ENCODE results near the gene SREK1IP1.

SREK1IP1 gene

DNA sequence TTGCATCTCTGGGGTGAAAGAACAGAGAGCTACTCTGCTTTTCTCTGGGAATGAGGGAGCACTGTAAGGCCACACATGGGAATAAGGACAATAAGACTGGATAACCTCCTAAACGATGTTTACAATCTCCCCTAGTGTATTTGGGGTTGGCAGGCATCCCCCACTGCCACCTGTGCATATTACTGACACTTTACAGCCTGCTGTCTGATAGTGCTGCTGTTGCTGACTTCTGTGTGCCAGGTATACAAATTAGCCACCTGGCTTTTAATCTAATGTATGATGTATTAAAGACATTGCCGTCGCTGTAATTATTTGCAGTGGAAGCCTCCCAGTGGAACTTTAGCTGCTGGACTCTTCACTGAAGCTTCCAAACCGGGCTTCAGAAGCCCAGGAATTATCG lies 82.6 kb downstream of the SREK1IP1 start:
- H4K8ac ChIP-seq (ENCODE audit: low read depth, low read length) = no peak overlapping the region
- H2AFZ ChIP-seq (ENCODE audit: low read length) = no peak overlapping the region
- no peak overlapping the region for H3K18ac ChIP-seq (ENCODE audit: low read length)
- H2BK12ac ChIP-seq (ENCODE audit: low read length) = no peak overlapping the region
- H3K79me1 ChIP-seq (ENCODE audit: low read depth, low read length) = no peaks in the 10 kb centered on the region
- no peak overlapping the region for H2AK5ac ChIP-seq (ENCODE audit: low read depth, low read length)
- no peak overlapping the region for H3K9ac ChIP-seq (ENCODE audit: low read depth, low read length, poor library complexity)
- H4K91ac ChIP-seq (ENCODE audit: low read depth, low read length, poor library complexity) = no peak overlapping the region
- no peak overlapping the region for H3K14ac ChIP-seq (ENCODE audit: low read length)
- H3K36me3 ChIP-seq (replicated peaks in 1 of 2; ENCODE audit: control insufficient read depth in 2 of 2, insufficient read depth in 2 of 2, low read length in 2 of 2) = no peaks in the 10 kb centered on the region
- H2BK120ac ChIP-seq (ENCODE audit: low read depth, low read length) = no peak overlapping the region
- WGBS, 2 donors (ENCODE audit: extremely low coverage in 2 of 2, insufficient read length in 2 of 2, insufficient replicate concordance in 1 of 2) = no CpG with 5 or more reads among the region's 5 CpGs
- peaks cover 0 to 2% of the 10 kb centered on the region in 2 donors for H3K4me1 ChIP-seq (ENCODE audit: control insufficient read depth in 2 of 2, insufficient read depth in 1 of 2, low read depth in 1 of 2, low read length in 2 of 2)
- no peak overlapping the region for H2BK15ac ChIP-seq (ENCODE audit: low read length)
- no peak overlapping the region for H3K23ac ChIP-seq (ENCODE audit: low read depth, low read length, poor library complexity)
- no peak overlapping the region for H3K4me3 ChIP-seq (ENCODE audit: low read length in 2 of 2)
- H3K4me2 ChIP-seq (ENCODE audit: insufficient read depth, low read length, poor library complexity, severe bottlenecking) = no peak overlapping the region
- H3K27me3 ChIP-seq (ENCODE audit: control insufficient read depth in 3 of 3, insufficient read depth in 3 of 3, low read depth in 1 of 3, low read length in 3 of 3) = peaks cover 0 to 68% (median 0%) of the 10 kb centered on the region in 3 experiments
- no peak overlapping the region for H3K4ac ChIP-seq (ENCODE audit: low read length)
- no peak overlapping the region for H3K27ac ChIP-seq (replicated peaks; ENCODE audit: low read length)
- DNase-seq (ENCODE audit: low spot score) = no peak
- H2BK5ac ChIP-seq (ENCODE audit: low read length) = no peak overlapping the region
- H3K9me3 ChIP-seq (replicated peaks in 1 of 2; ENCODE audit: control insufficient read depth in 2 of 2, insufficient read depth in 1 of 2, low read depth in 1 of 2, low read length in 2 of 2) = no peaks in the 10 kb centered on the region

DNA sequence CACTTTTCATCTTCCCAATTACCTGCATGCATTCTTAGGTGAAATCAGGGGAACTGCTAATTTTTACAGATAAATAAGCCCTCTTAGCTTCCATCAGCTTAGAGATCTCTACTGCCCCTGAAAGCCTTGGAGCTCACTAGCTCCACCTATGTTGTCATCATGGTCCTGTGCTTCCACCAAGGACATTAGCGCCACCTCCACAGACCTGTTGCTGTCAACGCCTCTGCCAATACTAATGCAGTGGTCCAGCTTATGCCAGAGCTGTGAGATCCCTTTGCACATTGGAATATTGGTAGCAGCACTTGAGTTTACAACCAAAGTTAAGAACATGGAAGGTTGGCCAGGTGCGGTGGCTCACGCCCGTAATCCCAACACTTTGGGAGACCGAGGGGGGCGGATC lies 85.9 kb downstream of the SREK1IP1 start:
- Histone ChIP-seq H3K4me3 (ENCODE audit: low read length in 2 of 2) (no peak overlapping the region), H2BK120ac (ENCODE audit: low read depth, low read length) (no peak overlapping the region), H3K4me2 (ENCODE audit: insufficient read depth, low read length, poor library complexity, severe bottlenecking) (no peak overlapping the region), H3K9me3 (replicated peaks in 1 of 2; ENCODE audit: control insufficient read depth in 2 of 2, insufficient read depth in 1 of 2, low read depth in 1 of 2, low read length in 2 of 2) (no peaks in the 10 kb centered on the region), H2AK5ac (ENCODE audit: low read depth, low read length) (no peak overlapping the region), H2AFZ (ENCODE audit: low read length) (no peak overlapping the region), H3K14ac (ENCODE audit: low read length) (no peak overlapping the region), H3K9ac (ENCODE audit: low read depth, low read length, poor library complexity) (no peak overlapping the region), H3K18ac (ENCODE audit: low read length) (no peak overlapping the region), H3K36me3 (replicated peaks in 1 of 2; ENCODE audit: control insufficient read depth in 2 of 2, insufficient read depth in 2 of 2, low read length in 2 of 2) (no peaks in the 10 kb centered on the region), H4K91ac (ENCODE audit: low read depth, low read length, poor library complexity) (no peak overlapping the region), H3K4me1 (ENCODE audit: control insufficient read depth in 2 of 2, insufficient read depth in 1 of 2, low read depth in 1 of 2, low read length in 2 of 2) (peaks cover 0 to 2% of the 10 kb centered on the region in 2 donors), H2BK12ac (ENCODE audit: low read length) (no peak overlapping the region), H2BK15ac (ENCODE audit: low read length) (no peak overlapping the region), H3K27me3 (ENCODE audit: control insufficient read depth in 3 of 3, insufficient read depth in 3 of 3, low read depth in 1 of 3, low read length in 3 of 3) (peaks cover 0 to 41% (median 0%) of the 10 kb centered on the region in 3 experiments), H3K23ac (ENCODE audit: low read depth, low read length, poor library complexity) (no peak overlapping the region), H4K8ac (ENCODE audit: low read depth, low read length) (no peak overlapping the region), H3K4ac (ENCODE audit: low read length) (no peak overlapping the region), H3K27ac (replicated peaks; ENCODE audit: low read length) (no peak overlapping the region), H2BK5ac (ENCODE audit: low read length) (no peak overlapping the region), H3K79me1 (ENCODE audit: low read depth, low read length) (no peaks in the 10 kb centered on the region)
- no CpG with 5 or more reads among the region's 7 CpGs for WGBS, 2 donors (ENCODE audit: extremely low coverage in 2 of 2, insufficient read length in 2 of 2, insufficient replicate concordance in 1 of 2)
- DNase-seq (ENCODE audit: low spot score) = no peak

DNA sequence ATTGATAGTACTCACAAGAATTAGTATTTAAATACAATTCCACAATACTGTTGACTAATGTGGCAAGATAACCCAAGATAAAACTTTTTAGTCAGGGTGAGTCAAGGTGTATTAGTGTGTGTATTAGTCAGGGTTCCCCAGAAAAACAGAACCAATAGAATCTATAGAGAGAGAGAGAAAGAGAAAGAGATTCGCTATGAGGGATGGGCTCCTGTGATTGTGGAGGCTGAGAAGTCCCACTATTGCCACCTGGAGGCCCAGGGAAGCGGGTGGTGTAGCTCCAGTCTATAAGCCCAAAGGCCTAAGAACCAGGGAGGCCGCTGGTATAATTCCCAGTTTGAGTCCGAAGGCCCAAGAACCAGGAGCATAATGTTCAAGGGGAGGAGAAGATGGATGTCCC lies 88.2 kb downstream of the SREK1IP1 start:
- Histone ChIP-seq H3K9ac (ENCODE audit: low read depth, low read length, poor library complexity) (no peak overlapping the region), H2AK5ac (ENCODE audit: low read depth, low read length) (no peak overlapping the region), H3K4me2 (ENCODE audit: insufficient read depth, low read length, poor library complexity, severe bottlenecking) (no peak overlapping the region), H3K36me3 (replicated peaks in 1 of 2; ENCODE audit: control insufficient read depth in 2 of 2, insufficient read depth in 2 of 2, low read length in 2 of 2) (no peaks in the 10 kb centered on the region), H3K4me1 (ENCODE audit: control insufficient read depth in 2 of 2, insufficient read depth in 1 of 2, low read depth in 1 of 2, low read length in 2 of 2) (no peaks in the 10 kb centered on the region), H3K27ac (replicated peaks; ENCODE audit: low read length) (no peak overlapping the region), H3K79me1 (ENCODE audit: low read depth, low read length) (no peaks in the 10 kb centered on the region), H2BK15ac (ENCODE audit: low read length) (no peak overlapping the region), H3K23ac (ENCODE audit: low read depth, low read length, poor library complexity) (no peak overlapping the region), H2AFZ (ENCODE audit: low read length) (no peak overlapping the region), H3K4ac (ENCODE audit: low read length) (no peak overlapping the region), H4K91ac (ENCODE audit: low read depth, low read length, poor library complexity) (no peak overlapping the region), H2BK12ac (ENCODE audit: low read length) (no peak overlapping the region), H4K8ac (ENCODE audit: low read depth, low read length) (no peak overlapping the region), H3K9me3 (replicated peaks in 1 of 2; ENCODE audit: control insufficient read depth in 2 of 2, insufficient read depth in 1 of 2, low read depth in 1 of 2, low read length in 2 of 2) (no peaks in the 10 kb centered on the region), H2BK120ac (ENCODE audit: low read depth, low read length) (no peak overlapping the region), H3K18ac (ENCODE audit: low read length) (no peak overlapping the region), H3K4me3 (ENCODE audit: low read length in 2 of 2) (no peak overlapping the region), H3K27me3 (ENCODE audit: control insufficient read depth in 3 of 3, insufficient read depth in 3 of 3, low read depth in 1 of 3, low read length in 3 of 3) (peaks cover 0 to 18% (median 0%) of the 10 kb centered on the region in 3 experiments), H3K14ac (ENCODE audit: low read length) (no peak overlapping the region), H2BK5ac (ENCODE audit: low read length) (no peak overlapping the region)
- DNase-seq (ENCODE audit: low spot score) = no peak
- WGBS, 2 donors (ENCODE audit: extremely low coverage in 2 of 2, insufficient read length in 2 of 2, insufficient replicate concordance in 1 of 2) = no CpG with 5 or more reads among the region's 4 CpGs

DNA sequence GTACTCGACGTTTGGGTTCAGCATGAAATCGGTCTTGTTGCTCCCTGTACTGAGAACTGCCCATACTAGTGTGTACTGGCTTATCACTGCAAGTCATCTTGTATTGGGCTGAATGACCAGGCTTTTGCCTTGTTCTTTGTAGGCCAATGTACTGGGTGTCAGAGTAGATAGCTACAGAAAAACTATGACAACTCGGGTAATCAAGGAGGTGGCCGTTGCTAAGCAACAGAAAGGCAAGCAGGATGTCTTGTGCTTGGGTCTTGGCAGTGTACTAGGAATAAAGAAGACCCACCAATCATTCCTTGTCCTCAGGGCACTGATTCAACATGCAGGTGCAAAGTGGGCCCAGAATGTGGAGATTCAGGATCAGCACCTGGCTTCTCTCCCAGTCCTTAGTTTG lies 90.1 kb downstream of the SREK1IP1 start:
- H3K4me1 ChIP-seq (ENCODE audit: control insufficient read depth in 2 of 2, insufficient read depth in 1 of 2, low read depth in 1 of 2, low read length in 2 of 2) = no peaks in the 10 kb centered on the region
- no peak overlapping the region for H3K9ac ChIP-seq (ENCODE audit: low read depth, low read length, poor library complexity)
- H3K36me3 ChIP-seq (replicated peaks in 1 of 2; ENCODE audit: control insufficient read depth in 2 of 2, insufficient read depth in 2 of 2, low read length in 2 of 2) = no peaks in the 10 kb centered on the region
- DNase-seq (ENCODE audit: low spot score) = no peak
- H2AK5ac ChIP-seq (ENCODE audit: low read depth, low read length) = no peak overlapping the region
- H3K4me2 ChIP-seq (ENCODE audit: insufficient read depth, low read length, poor library complexity, severe bottlenecking) = no peak overlapping the region
- H3K4me3 ChIP-seq (ENCODE audit: low read length in 2 of 2) = no peak overlapping the region
- H3K79me1 ChIP-seq (ENCODE audit: low read depth, low read length) = no peaks in the 10 kb centered on the region
- H2BK120ac ChIP-seq (ENCODE audit: low read depth, low read length) = no peak overlapping the region
- no CpG with 5 or more reads among the region's 5 CpGs for WGBS, 2 donors (ENCODE audit: extremely low coverage in 2 of 2, insufficient read length in 2 of 2, insufficient replicate concordance in 1 of 2)
- peaks cover 0 to 6% (median 0%) of the 10 kb centered on the region in 3 experiments for H3K27me3 ChIP-seq (ENCODE audit: control insufficient read depth in 3 of 3, insufficient read depth in 3 of 3, low read depth in 1 of 3, low read length in 3 of 3)
- H2BK12ac ChIP-seq (ENCODE audit: low read length) = no peak overlapping the region
- no peak overlapping the region for H3K27ac ChIP-seq (replicated peaks; ENCODE audit: low read length)
- no peak overlapping the region for H3K14ac ChIP-seq (ENCODE audit: low read length)
- no peak overlapping the region for H2AFZ ChIP-seq (ENCODE audit: low read length)
- no peak overlapping the region for H2BK5ac ChIP-seq (ENCODE audit: low read length)
- H4K8ac ChIP-seq (ENCODE audit: low read depth, low read length) = no peak overlapping the region
- no peaks in the 10 kb centered on the region for H3K9me3 ChIP-seq (replicated peaks in 1 of 2; ENCODE audit: control insufficient read depth in 2 of 2, insufficient read depth in 1 of 2, low read depth in 1 of 2, low read length in 2 of 2)
- H4K91ac ChIP-seq (ENCODE audit: low read depth, low read length, poor library complexity) = no peak overlapping the region
- no peak overlapping the region for H3K18ac ChIP-seq (ENCODE audit: low read length)
- no peak overlapping the region for H3K4ac ChIP-seq (ENCODE audit: low read length)
- H3K23ac ChIP-seq (ENCODE audit: low read depth, low read length, poor library complexity) = no peak overlapping the region
- H2BK15ac ChIP-seq (ENCODE audit: low read length) = no peak overlapping the region

All from neuronal stem cell (in vitro differentiated cells).